NB4 (cell line): Measurements from ENCODE around the gene BDKRB2.

Source experiments
- DNase-seq: peaks from one replicate; pipeline ENCODE4 v3.0.0; 2010; ENCODE audit warnings: low read depth
- H3K4me3 ChIP-seq: one replicate; pipeline ENCODE4 v1.5.1; 2011; ENCODE audit warnings: mild to moderate bottlenecking, low read depth, low read length, moderate library complexity
- CTCF ChIP-seq: IDR thresholded peaks from one replicate; pipeline ENCODE4 v1.5.1; 2012; ENCODE audit warnings: low read depth, low read length
- MAX ChIP-seq: IDR thresholded peaks from 2 replicates; pipeline ENCODE4 v1.6.1; 2011; ENCODE audit warnings: low read depth, low read length
- MYC ChIP-seq: IDR thresholded peaks from 2 replicates; pipeline ENCODE4 v1.6.1; 2011; ENCODE audit warnings: low read depth, low read length
- POLR2A ChIP-seq: IDR thresholded peaks from 2 replicates; pipeline ENCODE4 v1.6.1; 2011; ENCODE audit warnings: mild to moderate bottlenecking; ENCODE audit not compliant: insufficient read length; ENCODE audit errors: extremely low read depth

BDKRB2 gene

GRCh38 chr14:96257056-96257455, 52.4 kb downstream of the BDKRB2 start:
- H3K4me3 ChIP-seq: no peak overlapping the region
- no peak for DNase-seq
- TF ChIP-seq POLR2A (no peak), MYC (no peak), MAX (no peak), CTCF (no peak)

GRCh38 chr14:96257900-96258299, 53.3 kb downstream of the BDKRB2 start:
- no peak for TF ChIP-seq CTCF
- no peak for TF ChIP-seq MYC
- TF ChIP-seq POLR2A: no peak
- TF ChIP-seq MAX: no peak
- no peak for DNase-seq
- no peak overlapping the region for H3K4me3 ChIP-seq

- TF ChIP-seq MYC (no peak), POLR2A (no peak), MAX (no peak)
- no peak overlapping the region for H3K4me3 ChIP-seq
- no peak for DNase-seq
These were observed 55.7 kb downstream of the BDKRB2 start for GRCh38 chr14:96260341-96260821.

GRCh38 chr14:96261053-96261452, 56.4 kb downstream of the BDKRB2 start:
- no peak for TF ChIP-seq MYC
- no peak for TF ChIP-seq CTCF
- TF ChIP-seq POLR2A: no peak
- no peak for TF ChIP-seq MAX
- no peak overlapping the region for H3K4me3 ChIP-seq
- DNase-seq: no peak

GRCh38 chr14:96261772-96262655, 57.4 kb downstream of the BDKRB2 start:
- TF ChIP-seq POLR2A (no peak), CTCF (no peak), MYC (no peak), MAX (no peak)
- DNase-seq: no peak
- H3K4me3 ChIP-seq: no peak overlapping the region

GRCh38 chr14:96263347-96264199, 58.9 kb downstream of the BDKRB2 start:
- no peak overlapping the region for H3K4me3 ChIP-seq
- TF ChIP-seq POLR2A (no peak), MYC (no peak), MAX (no peak), CTCF (no peak)
- DNase-seq: no peak
